HepG2 (cell line): Measurements from ENCODE around the gene METTL16. TPM values are rescaled to one million over a fixed set of nuclear protein-coding genes. Genes with fewer than 3 reads are reported as not detected.

Source experiments
- ATAC-seq: fragments of 200-7000 bp; cut with Tn5 transposase; 3 replicates; pipeline ENCODE4 v1.9.1; 2020; ENCODE audit warnings: mild to moderate bottlenecking, moderate library complexity
- BruUV-seq: library from RNA; stranded (reverse); fragments of 400-500 nt; replicated peaks from 2 replicates; lab custom pipeline; 2021; lab: Mats Ljungman, UMichigan
- CTCF ChIA-PET: fragments of 300-600 bp; formaldehyde crosslinking; extraction: SDS; loops from one replicate; lab custom pipeline; 2021; ENCODE audit warnings: low total read pairs, inconsistent platforms, low intra/inter-chr PET ratio; lab: Yijun Ruan, JAX
- POLR2A ChIA-PET: fragments of 350-600 bp; sonication (Branson Sonifier 250); formaldehyde crosslinking; loops from one replicate; lab custom pipeline; 2020; ENCODE audit warnings: antibody characterized with exemption, inconsistent platforms; lab: Yijun Ruan, JAX
- DNase-seq: peaks from one replicate; pipeline ENCODE4 v3.0.0-alpha.2; 2015; ENCODE audit warnings: low spot score
- FAIRE-seq: peaks from 3 replicates; lab custom pipeline; 2011; peaks lifted over from hg19 to GRCh38; lab: Jason Lieb, UNC
- H2AFZ ChIP-seq: one replicate; pipeline ENCODE4 v1.6.1; 2011; ENCODE audit warnings: low read length, inconsistent platforms
- H3K27ac ChIP-seq: fragments of 300-600 bp; 3 replicates; pipeline ENCODE4 v1.8.0; 2011; ENCODE audit warnings: mixed run types, mild to moderate bottlenecking, mixed read lengths, low read length, inconsistent platforms; ENCODE audit not compliant: insufficient read depth; ENCODE audit errors: extremely low read length
- H3K27me3 ChIP-seq, 2 experiments: fragments of 200-600 bp in 1 of 2; 2 replicates in 1 of 2; 3 replicates in 1 of 2; pipeline versions ENCODE4 v1.6.0 to v1.8.0; 2011; ENCODE audit warnings: low read length in 2 of 2, mild to moderate bottlenecking in 2 of 2, moderate library complexity in 2 of 2, inconsistent platforms in 1 of 2; ENCODE audit not compliant: insufficient read depth in 2 of 2, control insufficient read depth in 1 of 2
- H3K36me3 ChIP-seq, 2 experiments: fragments of 200-600 bp in 1 of 2; replicated peaks in 1 of 2; 2 replicates in 1 of 2; 3 replicates in 1 of 2; pipeline versions ENCODE4 v1.5.1 to v1.8.0; 2011; ENCODE audit warnings: low read length in 2 of 2, inconsistent platforms in 1 of 2; ENCODE audit not compliant: insufficient read depth in 2 of 2, control insufficient read depth in 1 of 2
- H3K4me1 ChIP-seq: 2 replicates; pipeline ENCODE4 v1.5.1; 2012; ENCODE audit warnings: low read length, inconsistent platforms; ENCODE audit not compliant: insufficient read depth
- H3K4me2 ChIP-seq: 2 replicates; pipeline ENCODE4 v1.6.0; 2011; ENCODE audit warnings: low read depth, low read length, inconsistent platforms
- H3K4me3 ChIP-seq, 3 experiments: fragments of 200-600 bp in 1 of 3; sonication (generic), shearing (Covaris generic) in 1 of 3; replicated peaks in 1 of 3; 2 replicates each; pipeline ENCODE4 v1.5.1; 2011 to 2016; ENCODE audit warnings: low read length in 3 of 3, inconsistent platforms in 2 of 3, low read depth in 2 of 3, mild to moderate bottlenecking in 2 of 3, control low read depth in 1 of 3, mixed read lengths in 1 of 3; ENCODE audit not compliant: insufficient read depth in 1 of 3
- H3K79me2 ChIP-seq: one replicate; pipeline ENCODE4 v1.6.1; 2011; ENCODE audit warnings: low read length, inconsistent platforms; ENCODE audit not compliant: insufficient read depth
- H3K9ac ChIP-seq: 2 replicates; pipeline ENCODE4 v1.6.0; 2011; ENCODE audit warnings: mild to moderate bottlenecking, low read depth, low read length, inconsistent platforms; ENCODE audit not compliant: insufficient read depth
- H3K9me3 ChIP-seq: 2 replicates; pipeline ENCODE4 v1.5.1; 2012; ENCODE audit warnings: mild to moderate bottlenecking, low read length
- H4K20me1 ChIP-seq: 2 replicates; pipeline ENCODE4 v1.6.0; 2011; ENCODE audit warnings: inconsistent platforms, mild to moderate bottlenecking, low read length, moderate library complexity; ENCODE audit not compliant: insufficient read depth
- AHR ChIP-seq: IDR thresholded peaks from 2 replicates; pipeline ENCODE4 v1.6.1; 2018; ENCODE audit warnings: missing genetic modification reagents, missing compliant biosample characterization
- MBD4 ChIP-seq: IDR thresholded peaks from 2 replicates; pipeline ENCODE4 v1.6.1; 2012; ENCODE audit warnings: low read length, inconsistent platforms, borderline replicate concordance
- REL ChIP-seq: sonication (generic); formaldehyde crosslinking; conservative IDR thresholded peaks from 2 replicates; pipeline ENCODE4 v1.8.0; 2022; ENCODE audit warnings: mild to moderate bottlenecking, missing genetic modification reagents, moderate library complexity
- SKIL ChIP-seq: sonication (generic); formaldehyde crosslinking; IDR thresholded peaks from 2 replicates; pipeline ENCODE4 v1.8.0; 2022; ENCODE audit warnings: missing genetic modification reagents, mild to moderate bottlenecking, moderate library complexity, borderline replicate concordance
- ZNF280B ChIP-seq: sonication (generic); formaldehyde crosslinking; IDR thresholded peaks from 2 replicates; pipeline ENCODE4 v1.5.0; 2020; ENCODE audit warnings: missing genetic modification reagents, mild to moderate bottlenecking, borderline replicate concordance
- ZNF678 ChIP-seq: sonication (generic); formaldehyde crosslinking; IDR thresholded peaks from 2 replicates; pipeline ENCODE4 v1.4.0; 2020; ENCODE audit warnings: mild to moderate bottlenecking, missing genetic modification reagents
- ZNF768 ChIP-seq: sonication (generic); formaldehyde crosslinking; IDR thresholded peaks from 2 replicates; pipeline ENCODE4 v1.4.0; 2020; ENCODE audit warnings: missing genetic modification reagents
- ZNF816 ChIP-seq: sonication (generic); formaldehyde crosslinking; IDR thresholded peaks from 2 replicates; pipeline ENCODE4 v1.8.0; 2022; ENCODE audit warnings: missing genetic modification reagents, mild to moderate bottlenecking, borderline replicate concordance
- WGBS: methylation state at CpG from one replicate; pipeline ENCODE4 v1.1.6; 2017; ENCODE audit warnings: low lambda C conversion rate; 5-methylcytosine and 5-hydroxymethylcytosine counted together
- in situ Hi-C: cut with HindIII; loops from 2 replicates; pipeline ENCODE4 v1.10.0; 2017; ENCODE audit warnings: low pct_unique_long_range_greater_than_20kb; ENCODE audit not compliant: extremely low pct_ligation_motif_present
- intact Hi-C: fragments of 100-400 bp; cut with micrococcal nuclease; formaldehyde crosslinking; loops from one replicate; pipeline ENCODE4 v1.10.0; 2022; ENCODE audit not compliant: unreplicated experiment
- polyA plus RNA-seq, 8 experiments: library from polyadenylated mRNA; depleted of rRNA in 3 of 8; stranded (reverse) in 7 of 8; unstranded in 1 of 8; fragments of >200 nt; fragmentation: Illumina TruSeq in 4 of 8; extraction: Trizol in 4 of 8; gene quantifications; 2 replicates each; pipeline versions ENCODE4 v1.2.1 to v1.2.3, GENCODE V29; 2011 to 2016; ENCODE audit warnings: low read depth in 4 of 8, missing spikeins in 1 of 8, mixed read lengths in 1 of 8; ENCODE audit not compliant: insufficient read depth in 1 of 8
- total RNA-seq, 5 experiments: library from RNA; depleted of rRNA; stranded (reverse); fragments of >200 nt; fragmentation: Illumina TruSeq; extraction: Trizol; gene quantifications; 2 replicates each; pipeline ENCODE4 v1.2.3, GENCODE V29; 2016; ENCODE audit warnings: low read depth in 1 of 5

The METTL16 gene
- total and polyA plus RNA-seq, 2 of the 13 experiments (the other 11 are each of a cell fraction or from before 2014, with no cell fraction given): 11.6 to 18.5 TPM

- ChIA-PET POLR2A (interaction anchor here (1.7 kb wide), 1 partner anchor 9 kb away, joined by 13 read pairs; no protein-coding TSS in a partner anchor), CTCF (no interaction called here)
- FAIRE-seq (no peak), ATAC-seq (no peak), DNase-seq (no peak)
- peak overlapping the region; percentile 57 for H3K27ac ChIP-seq
- peak overlapping the region; percentile 63 to 87 (median 66); a peak in 5 of 6 replicates for H3K4me3 ChIP-seq
- peak overlapping the region; percentile 96 for H3K4me2 ChIP-seq
- H3K9me3 ChIP-seq: no peaks in the 10 kb centered on the region
- H3K27me3 ChIP-seq: no peaks in the 10 kb centered on the region; a peak in 2 of 5 replicates
- H3K36me3 ChIP-seq: no peaks in the 10 kb centered on the region
- H2AFZ ChIP-seq: no peak overlapping the region
- peaks cover 38% of the 10 kb centered on the region for H3K4me1 ChIP-seq
- peak overlapping the region; percentile 75 for H3K9ac ChIP-seq
- intact Hi-C loops (loop anchor here (5.0 kb wide), 1 partner anchor 65 kb away; the partner anchor contains the start of genes SGSM2 and TSR1), in situ Hi-C loops (no loop called here)
- 73% methylated on average over 3 of the region's 15 CpGs for WGBS
- TF ChIP-seq ZNF768 (0 out of 2 replicates have a peak, but pooled peaks have one; percentile 23), REL (CRISPR knock-in tag) (no peak), AHR (CRISPR knock-in tag) (0 out of 2 replicates have a peak, but pooled peaks have one; percentile 17), SKIL (CRISPR knock-in tag) (no peak), MBD4 (no peak), ZNF816 (no peak), ZNF678 (no peak), ZNF280B (CRISPR knock-in tag) (no peak)
- peaks cover 14% of the 10 kb centered on the region for H3K79me2 ChIP-seq
- no TSS peak for BruUV-seq
- H4K20me1 ChIP-seq: peaks cover 8% of the 10 kb centered on the region
Measured at GRCh38 chr17:2402544-2402943, 109.1 kb downstream of the METTL16 start.
